Stimulated activated CD8-positive, alpha-beta memory T cell treated with anti-CD3 and anti-CD28 coated beads, Interleukin-12 subunit alpha, Interleukin-12 subunit beta, amount 100 ng/mL, for 24 hours (primary cell): ENCODE data around the gene FBLIM1.

Experiments used
- DNase-seq: peaks from one replicate; pipeline ENCODE4 v3.0.0-alpha.2; 2020; ENCODE audit errors: extremely low read depth

The FBLIM1 gene

GRCh38 chr1:15758343-15758931, at the start of gene FBLIM1:
TSS of gene FBLIM1 (plus strand) at chr1:15758795. CDS start at chr1:15764984, 6,189 bp downstream.
- no peak for DNase-seq

GRCh38 chr1:15709226-15709625, 49.4 kb upstream of the FBLIM1 start:
- DNase-seq = no peak

- no peak for DNase-seq
These were observed 46.4 kb upstream of the FBLIM1 start for GRCh38 chr1:15712168-15712567.

- no peak for DNase-seq
These were observed 44.0 kb upstream of the FBLIM1 start for GRCh38 chr1:15714406-15715136.

GRCh38 chr1:15717418-15718125, 41.0 kb upstream of the FBLIM1 start:
- DNase-seq = no peak

GRCh38 chr1:15718199-15718601, 40.4 kb upstream of the FBLIM1 start:
- DNase-seq = no peak

GRCh38 chr1:15719381-15720120, 39.0 kb upstream of the FBLIM1 start:
- DNase-seq = no peak

- no peak for DNase-seq
These were observed 37.7 kb upstream of the FBLIM1 start for GRCh38 chr1:15720861-15721260.

- no peak for DNase-seq
These were observed 36.2 kb upstream of the FBLIM1 start for GRCh38 chr1:15722411-15722810.

GRCh38 chr1:15722836-15723532, 35.6 kb upstream of the FBLIM1 start:
- DNase-seq = no peak

- DNase-seq = no peak
These were observed 34.9 kb upstream of the FBLIM1 start for GRCh38 chr1:15723631-15724246.

GRCh38 chr1:15724949-15725880, 33.4 kb upstream of the FBLIM1 start:
- no peak for DNase-seq

- no peak for DNase-seq
These were observed 32.1 kb upstream of the FBLIM1 start for GRCh38 chr1:15726508-15726907.

- no peak for DNase-seq
These were observed 31.6 kb upstream of the FBLIM1 start for GRCh38 chr1:15727021-15727420.

- no peak for DNase-seq
These were observed 31.2 kb upstream of the FBLIM1 start for GRCh38 chr1:15727424-15727823.

- DNase-seq = no peak
These were observed 30.6 kb upstream of the FBLIM1 start for GRCh38 chr1:15727866-15728534.

GRCh38 chr1:15728937-15729657, 29.5 kb upstream of the FBLIM1 start:
- no peak for DNase-seq

- DNase-seq = no peak
These were observed 28.2 kb upstream of the FBLIM1 start for GRCh38 chr1:15730423-15730822.

- DNase-seq = no peak
These were observed 27.7 kb upstream of the FBLIM1 start for GRCh38 chr1:15730936-15731335.
